K562 (cell line): Measurements from ENCODE around the gene FKRP. TPM values are rescaled to one million over a fixed set of nuclear protein-coding genes. Genes with fewer than 3 reads are reported as not detected.

Experiments used
- ATAC-seq: fragments of 200-7000 bp; cut with Tn5 transposase; 3 replicates; pipeline ENCODE4 v1.9.1; 2020; ENCODE audit warnings: moderate library complexity
- BruUV-seq: library from RNA; stranded (reverse); fragments of 400-500 nt; replicated peaks from 2 replicates; lab custom pipeline; 2021; lab: Mats Ljungman, UMichigan
- CTCF ChIA-PET: fragments of 300-600 bp; formaldehyde crosslinking; extraction: SDS; loops from one replicate; lab custom pipeline; 2021; ENCODE audit warnings: low intra/inter-chr PET ratio; lab: Yijun Ruan, JAX
- POLR2A ChIA-PET: fragments of 300-600, 350-650 bp; sonication (Branson Sonifier 250); formaldehyde crosslinking; extraction: SDS; loops from one replicate; lab custom pipeline; 2021; ENCODE audit warnings: antibody characterized with exemption, inconsistent platforms; lab: Yijun Ruan, JAX
- DNase-seq, 4 experiments: peaks; one replicate each; pipeline versions ENCODE4 v3.0.0 to v3.0.0-alpha.2; 2011 to 2018; ENCODE audit warnings: low spot score in 3 of 4, mixed read lengths in 3 of 4; ENCODE audit errors: extremely low read depth in 1 of 4
- FAIRE-seq: peaks from 2 replicates; lab custom pipeline; 2011; peaks lifted over from hg19 to GRCh38; lab: Jason Lieb, UNC
- H2AFZ ChIP-seq: 2 replicates; pipeline ENCODE4 v1.6.0; 2011; ENCODE audit warnings: low read depth, low read length, control low read depth, inconsistent platforms
- H3K27ac ChIP-seq: fragments of 200-600 bp; 3 replicates; pipeline ENCODE4 v1.8.0; 2011; ENCODE audit warnings: low read depth, mild to moderate bottlenecking, control low read depth, inconsistent platforms, low read length, moderate library complexity, mixed read lengths; ENCODE audit errors: extremely low read depth
- H3K27me3 ChIP-seq, 2 experiments: fragments of 300-600 bp in 1 of 2; 2 replicates in 1 of 2; 3 replicates in 1 of 2; pipeline versions ENCODE4 v1.6.0 to v1.8.0; 2011; ENCODE audit warnings: inconsistent platforms in 2 of 2, low read length in 2 of 2, mild to moderate bottlenecking in 1 of 2, mixed read lengths in 1 of 2, moderate library complexity in 1 of 2; ENCODE audit not compliant: control insufficient read depth in 2 of 2, insufficient read depth in 2 of 2
- H3K36me3 ChIP-seq: fragments of 300-600 bp; 3 replicates; pipeline ENCODE4 v1.8.0; 2011; ENCODE audit warnings: mild to moderate bottlenecking, low read length, inconsistent platforms; ENCODE audit not compliant: control insufficient read depth, insufficient read depth
- H3K4me1 ChIP-seq, 2 experiments: fragments of 200-600 bp in 1 of 2; replicated peaks in 1 of 2; 2 replicates in 1 of 2; 3 replicates in 1 of 2; pipeline versions ENCODE4 v1.5.1 to v1.8.0; 2011; ENCODE audit warnings: inconsistent platforms in 2 of 2, low read length in 2 of 2, mild to moderate bottlenecking in 1 of 2, mixed read lengths in 1 of 2, moderate library complexity in 1 of 2; ENCODE audit not compliant: control insufficient read depth in 2 of 2, insufficient read depth in 2 of 2
- H3K4me2 ChIP-seq: 2 replicates; pipeline ENCODE4 v1.6.1; 2011; ENCODE audit warnings: low read length, control low read depth, inconsistent platforms, mixed read lengths; ENCODE audit not compliant: insufficient read depth
- H3K4me3 ChIP-seq: fragments of 200-600 bp; sonication (generic), shearing (Covaris generic); 2 replicates; pipeline ENCODE4 v1.5.1; 2016; ENCODE audit warnings: control low read depth, inconsistent platforms
- H3K79me2 ChIP-seq: fragments of 200-600 bp; 3 replicates; pipeline ENCODE4 v1.8.0; 2011; ENCODE audit warnings: low read length, inconsistent platforms; ENCODE audit not compliant: control insufficient read depth, insufficient read depth
- H3K9ac ChIP-seq, 2 experiments: 2 replicates each; pipeline versions ENCODE4 v1.6.0 to v1.6.1; 2011; ENCODE audit warnings: low read depth in 2 of 2, low read length in 2 of 2, control low read depth in 1 of 2, inconsistent platforms in 1 of 2, mild to moderate bottlenecking in 1 of 2, mixed read lengths in 1 of 2; ENCODE audit not compliant: insufficient read depth in 1 of 2
- H3K9me1 ChIP-seq: one replicate; pipeline ENCODE4 v1.6.0; 2011; ENCODE audit warnings: inconsistent platforms, mild to moderate bottlenecking, low read length, moderate library complexity; ENCODE audit not compliant: control insufficient read depth, insufficient read depth
- H3K9me3 ChIP-seq: replicated peaks from 2 replicates; pipeline ENCODE4 v1.5.1; 2011; ENCODE audit warnings: low read depth, low read length, inconsistent platforms; ENCODE audit not compliant: control insufficient read depth, insufficient read depth
- H4K20me1 ChIP-seq: replicated peaks from 2 replicates; pipeline ENCODE4 v1.6.1; 2011; ENCODE audit warnings: low read length, inconsistent platforms, mixed read lengths; ENCODE audit not compliant: control insufficient read depth, insufficient read depth
- CEBPB ChIP-seq: fragments of 450-650 bp; IDR thresholded peaks from 2 replicates; pipeline ENCODE4 v1.6.1; 2016; ENCODE audit warnings: missing genetic modification characterization, missing compliant biosample characterization
- SIX5 ChIP-seq, 2 experiments: IDR thresholded peaks; 2 replicates each; pipeline ENCODE4 v1.6.1; 2011; ENCODE audit warnings: low read length in 2 of 2, borderline replicate concordance in 1 of 2, low read depth in 1 of 2, mild to moderate bottlenecking in 1 of 2, moderate library complexity in 1 of 2; ENCODE audit not compliant: insufficient read depth in 1 of 2
- WGBS: fragments of 100-300 bp; shearing (Covaris generic); methylation state at CpG from one replicate; pipeline ENCODE4 v1.1.6; 2016; ENCODE audit warnings: low coverage, mixed read lengths; ENCODE audit not compliant: insufficient coverage; ENCODE audit errors: missing lambda C conversion rate; 5-methylcytosine and 5-hydroxymethylcytosine counted together
- in situ Hi-C: fragments of 300-500 bp; cut with MboI; formaldehyde crosslinking; loops from 4 replicates; pipeline ENCODE4 v1.15.0; 2018; ENCODE audit warnings: inconsistent platforms, mixed read lengths
- intact Hi-C: fragments of 100-400 bp; cut with micrococcal nuclease; formaldehyde crosslinking; loops from 2 replicates; pipeline ENCODE4 v1.14.2; 2022
- polyA plus RNA-seq, 8 experiments: library from polyadenylated mRNA; depleted of rRNA in 4 of 8; stranded (reverse) in 5 of 8; unstranded in 3 of 8; fragments of >200 nt; fragmentation: Nextera tagmentation in 2 of 8; fragmentation: Illumina TruSeq in 1 of 8; extraction: Ambion mirVana in 2 of 8; extraction: Trizol in 1 of 8; gene quantifications; 2 replicates each; pipeline versions ENCODE4 v1.2.1 to v1.2.3, GENCODE V29; 2011 to 2014; ENCODE audit warnings: inconsistent platforms in 1 of 8, missing spikeins in 1 of 8
- total RNA-seq, 7 experiments: library from RNA; depleted of rRNA in 6 of 7; stranded (reverse); fragments of >200 nt in 6 of 7; fragmentation: Illumina TruSeq in 2 of 7; extraction: Trizol in 2 of 7; gene quantifications; 2 replicates each; pipeline versions ENCODE4 v1.2.1 to v1.2.3, GENCODE V29; 2011 to 2021; ENCODE audit warnings: low replicate concordance in 1 of 7

Gene FKRP
- total and polyA plus RNA-seq, 9 of the 15 experiments (the other 6 are each of a cell fraction or from before 2014, with no cell fraction given) = 0.68 to 16.1 (median 6.5) TPM

DNA sequence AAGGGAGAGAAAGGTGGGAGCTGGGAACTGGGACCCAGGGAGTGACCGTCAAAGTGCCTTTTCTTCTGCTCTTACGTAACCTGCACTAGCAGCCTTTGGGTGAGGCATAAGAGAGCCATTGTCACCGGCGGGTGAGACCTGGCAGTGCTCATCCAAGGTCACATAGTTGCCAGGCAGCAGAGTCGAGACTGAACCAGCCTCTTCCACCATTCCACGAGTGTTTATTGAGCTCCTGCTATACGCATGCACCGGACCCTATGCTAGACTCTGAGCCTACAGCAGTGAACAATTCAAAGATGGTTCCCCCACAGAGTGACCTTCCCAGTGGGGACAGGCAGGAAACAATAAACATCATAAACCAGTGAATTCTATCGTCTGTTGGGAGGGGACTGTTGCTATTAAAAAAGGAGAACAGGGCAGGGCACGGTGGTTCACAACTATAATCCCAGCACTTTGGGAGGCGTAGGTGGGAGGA is 19.0 kb downstream of the FKRP start:
- Histone ChIP-seq H2AFZ (no peak overlapping the region), H3K4me1 (peaks cover under 1 to 7% of the 10 kb centered on the region in 2 experiments; a peak in 4 of 5 replicates), H3K9me3 (no peaks in the 10 kb centered on the region), H3K79me2 (no peaks in the 10 kb centered on the region), H3K9me1 (no peaks in the 10 kb centered on the region), H3K9ac (peak overlapping the region in 1 of 2 experiments; percentile 20; a peak in 1 of 4 replicates), H4K20me1 (no peaks in the 10 kb centered on the region), H3K4me2 (no peak overlapping the region)
- intact Hi-C loops (no loop called here), in situ Hi-C loops (loop anchor here (5.0 kb wide), 1 partner anchor 77 kb away; no protein-coding TSS in a partner anchor)
- DNase-seq (peak in 1 of 4 experiments; percentile 4), FAIRE-seq (no peak)
- 67% methylated on average over 10 of the region's 11 CpGs for WGBS
- TF ChIP-seq CEBPB (peak; percentile 34; the same call in 1 of the 2 replicates), SIX5 (IDR thresholded peaks at IDR 0.05; ENCODE audit: borderline replicate concordance in 1 of 2, insufficient read depth in 1 of 2, low read depth in 1 of 2, low read length in 2 of 2) (no peak)
- TF ChIP-seq, all 486 proteins: peak for 1
- H3K4me3 ChIP-seq = no peak overlapping the region
- H3K27ac ChIP-seq = no peak overlapping the region
- BruUV-seq = no TSS peak
- ChIA-PET POLR2A (interaction anchor here (0.8 to 2.8 kb wide), 5 partner anchors 9 to 256 kb away, joined by 3 to 11 read pairs (median 5); no protein-coding TSS in a partner anchor), CTCF (interaction anchor here (0.6 kb wide), 1 partner anchor 72 kb away, joined by 4 read pairs; no protein-coding TSS in a partner anchor)
- no peaks in the 10 kb centered on the region for H3K27me3 ChIP-seq
- no peak for ATAC-seq
- H3K36me3 ChIP-seq = no peaks in the 10 kb centered on the region
